CD4-positive, alpha-beta T cell (primary cell): ENCODE measurements around the gene NLGN1. TPM values are rescaled to one million over a fixed set of nuclear protein-coding genes. Genes with fewer than 3 reads are reported as not detected.

Source experiments
- ATAC-seq: fragments of 200-7000 bp; cut with Tn5 transposase; one replicate; pipeline ENCODE4 v1.10.0; 2022; ENCODE audit warnings: mild to moderate bottlenecking; ENCODE audit not compliant: poor library complexity
- CTCF ChIA-PET: fragments of 350-600 bp; sonication (Branson Sonifier 250); formaldehyde crosslinking; loops from one replicate; lab custom pipeline; 2021; ENCODE audit warnings: antibody characterized with exemption, inconsistent platforms; lab: Charles Lee
- POLR2A ChIA-PET: fragments of 350-600 bp; sonication (Branson Sonifier 250); formaldehyde crosslinking; loops from one replicate; lab custom pipeline; 2021; ENCODE audit warnings: antibody characterized with exemption, inconsistent platforms; lab: Charles Lee
- DNase-seq, 14 experiments: peaks; one replicate each; pipeline ENCODE4 v3.0.0-alpha.2; 2013 to 2020; ENCODE audit warnings: mixed read lengths in 2 of 14
- H3K27ac ChIP-seq, 2 donors: one replicate each; pipeline versions ENCODE4 v1.5.1 to v1.7.0; 2013; ENCODE audit warnings: low read length in 2 of 2, low read depth in 1 of 2, mild to moderate bottlenecking in 1 of 2
- H3K27me3 ChIP-seq, 2 experiments: 1 replicate in 1 of 2; 2 replicates in 1 of 2; pipeline versions ENCODE4 v1.6.1 to v1.7.0; 2013; ENCODE audit warnings: low read length in 2 of 2, control low read depth in 1 of 2, mild to moderate bottlenecking in 1 of 2, moderate library complexity in 1 of 2; ENCODE audit not compliant: insufficient read depth in 2 of 2, control insufficient read depth in 1 of 2
- H3K36me3 ChIP-seq: one replicate; pipeline ENCODE4 v1.6.1; 2013; ENCODE audit warnings: low read length, control low read depth; ENCODE audit not compliant: insufficient read depth
- H3K4me1 ChIP-seq: one replicate; pipeline ENCODE4 v1.6.1; 2013; ENCODE audit warnings: low read length, control low read depth; ENCODE audit not compliant: insufficient read depth
- H3K4me3 ChIP-seq: one replicate; pipeline ENCODE4 v1.5.1; 2013; ENCODE audit warnings: mild to moderate bottlenecking, low read length, moderate library complexity
- H3K9me3 ChIP-seq, 2 experiments: 1 replicate in 1 of 2; 2 replicates in 1 of 2; pipeline versions ENCODE4 v1.6.1 to v1.7.0; 2013; ENCODE audit warnings: low read length in 2 of 2, mild to moderate bottlenecking in 2 of 2, control low read depth in 1 of 2, moderate library complexity in 1 of 2; ENCODE audit not compliant: control insufficient read depth in 1 of 2, insufficient read depth in 1 of 2
- H3K27ac Mint-ChIP-seq: one replicate; pipeline ENCODE4 v1.8.0; 2020; ENCODE audit warnings: mixed read lengths
- H3K27me3 Mint-ChIP-seq: one replicate; pipeline ENCODE4 v1.8.0; 2021; ENCODE audit warnings: mixed read lengths
- H3K36me3 Mint-ChIP-seq: one replicate; pipeline ENCODE4 v1.8.0; 2021; ENCODE audit warnings: low read depth, mixed read lengths
- H3K4me1 Mint-ChIP-seq: one replicate; pipeline ENCODE4 v1.8.0; 2021; ENCODE audit warnings: low read depth, mixed read lengths
- H3K4me3 Mint-ChIP-seq: one replicate; pipeline ENCODE4 v1.8.0; 2020; ENCODE audit warnings: mild to moderate bottlenecking, mixed read lengths
- H3K9me3 Mint-ChIP-seq: one replicate; pipeline ENCODE4 v1.8.0; 2020; ENCODE audit warnings: mixed read lengths
- intact Hi-C, 2 experiments: fragments of 100-400 bp; cut with DNase I in 1 of 2; cut with micrococcal nuclease in 1 of 2; formaldehyde crosslinking; loops; one replicate each; pipeline versions ENCODE4 v1.15.1 to v1.9.0; 2023 to 2025; cut with DNase I, micrococcal nuclease
- total RNA-seq, 174 experiments: library from RNA in 2 of 174; stranded (reverse) in 2 of 174; gene quantifications; one replicate each; pipeline ENCODE4 v1.2.3 and lab custom pipeline; 2021 to 2026
- TF ChIP-seq, protein P1 (sequence below): fragments of 200-600 bp; IDR thresholded peaks from one replicate; pipeline ENCODE4 v1.8.0; 2022; ENCODE audit warnings: antibody characterized with exemption, mild to moderate bottlenecking

NLGN1 gene
- total RNA-seq, 2 experiments from 2014 or later: not detected

DNA sequence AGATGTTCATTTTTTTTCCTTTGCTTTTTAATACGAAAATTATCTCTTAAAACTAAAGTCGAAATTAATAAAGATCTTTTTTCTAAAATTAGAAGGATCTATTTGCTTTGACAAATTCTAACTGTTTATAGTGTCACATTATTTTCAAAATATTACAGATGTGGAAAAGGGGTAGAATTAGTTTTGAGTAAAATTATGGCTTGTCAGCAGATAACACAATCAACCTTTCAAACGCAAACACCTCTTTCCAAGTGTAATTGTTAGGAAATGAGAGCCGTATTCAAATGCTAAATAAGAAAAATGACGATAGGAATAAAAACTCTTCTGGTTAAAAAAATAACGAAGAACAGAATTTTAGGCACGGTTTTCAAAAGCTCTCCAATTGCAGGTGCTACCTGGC, 704.7 kb downstream of the NLGN1 start:
- Histone ChIP-seq H3K9me3 (no peaks in the 10 kb centered on the region), H3K4me1 (no peaks in the 10 kb centered on the region), H3K4me3 (no peak overlapping the region), H3K27me3 (no peaks in the 10 kb centered on the region), H3K27ac (no peak overlapping the region), H3K36me3 (no peaks in the 10 kb centered on the region)
- ChIA-PET POLR2A (no interaction called here), CTCF (no interaction called here)
- DNase-seq (no peak), ATAC-seq (no peak)
- H3K4me1 Mint-ChIP-seq: no peaks in the 10 kb centered on the region
- no peaks in the 10 kb centered on the region for H3K27me3 Mint-ChIP-seq
- no peaks in the 10 kb centered on the region for H3K9me3 Mint-ChIP-seq
- intact Hi-C loops: no loop called here
- no peak overlapping the region for H3K4me3 Mint-ChIP-seq
- no peaks in the 10 kb centered on the region for H3K36me3 Mint-ChIP-seq
- TF ChIP-seq, protein P1, sequence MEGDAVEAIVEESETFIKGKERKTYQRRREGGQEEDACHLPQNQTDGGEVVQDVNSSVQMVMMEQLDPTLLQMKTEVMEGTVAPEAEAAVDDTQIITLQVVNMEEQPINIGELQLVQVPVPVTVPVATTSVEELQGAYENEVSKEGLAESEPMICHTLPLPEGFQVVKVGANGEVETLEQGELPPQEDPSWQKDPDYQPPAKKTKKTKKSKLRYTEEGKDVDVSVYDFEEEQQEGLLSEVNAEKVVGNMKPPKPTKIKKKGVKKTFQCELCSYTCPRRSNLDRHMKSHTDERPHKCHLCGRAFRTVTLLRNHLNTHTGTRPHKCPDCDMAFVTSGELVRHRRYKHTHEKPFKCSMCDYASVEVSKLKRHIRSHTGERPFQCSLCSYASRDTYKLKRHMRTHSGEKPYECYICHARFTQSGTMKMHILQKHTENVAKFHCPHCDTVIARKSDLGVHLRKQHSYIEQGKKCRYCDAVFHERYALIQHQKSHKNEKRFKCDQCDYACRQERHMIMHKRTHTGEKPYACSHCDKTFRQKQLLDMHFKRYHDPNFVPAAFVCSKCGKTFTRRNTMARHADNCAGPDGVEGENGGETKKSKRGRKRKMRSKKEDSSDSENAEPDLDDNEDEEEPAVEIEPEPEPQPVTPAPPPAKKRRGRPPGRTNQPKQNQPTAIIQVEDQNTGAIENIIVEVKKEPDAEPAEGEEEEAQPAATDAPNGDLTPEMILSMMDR: no peak
- no peak overlapping the region for H3K27ac Mint-ChIP-seq

DNA sequence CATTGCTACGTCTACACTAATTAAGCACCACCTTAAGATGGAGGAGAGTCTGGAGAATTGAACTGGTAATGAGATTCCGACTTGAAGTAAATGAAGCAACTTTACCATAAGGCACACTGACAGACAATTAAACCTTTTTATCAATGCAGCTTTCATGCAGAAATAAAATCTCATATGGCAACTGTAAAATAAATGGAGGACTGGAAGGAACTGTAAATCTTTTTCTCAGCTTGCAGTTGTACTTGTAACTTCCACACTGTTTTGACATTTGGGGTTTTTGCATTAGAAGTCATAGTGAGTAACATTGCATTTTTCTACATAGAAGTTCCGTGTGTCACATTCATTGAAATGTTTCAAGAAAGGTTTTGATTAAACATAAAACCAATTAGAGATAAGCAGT, 705.3 kb downstream of the NLGN1 start:
- no peak overlapping the region for H3K27ac ChIP-seq
- DNase-seq: no peak
- intact Hi-C loops: no loop called here
- ATAC-seq: no peak
- Mint-ChIP-seq H3K36me3 (no peaks in the 10 kb centered on the region), H3K27ac (no peak overlapping the region), H3K27me3 (no peaks in the 10 kb centered on the region), H3K9me3 (no peaks in the 10 kb centered on the region), H3K4me3 (no peak overlapping the region), H3K4me1 (no peaks in the 10 kb centered on the region)
- ChIA-PET POLR2A (no interaction called here), CTCF (no interaction called here)
- no peaks in the 10 kb centered on the region for H3K27me3 ChIP-seq
- no peaks in the 10 kb centered on the region for H3K4me1 ChIP-seq
- H3K9me3 ChIP-seq: no peaks in the 10 kb centered on the region
- TF ChIP-seq, protein P1: no peak
- H3K4me3 ChIP-seq: no peak overlapping the region
- H3K36me3 ChIP-seq: no peaks in the 10 kb centered on the region

DNA sequence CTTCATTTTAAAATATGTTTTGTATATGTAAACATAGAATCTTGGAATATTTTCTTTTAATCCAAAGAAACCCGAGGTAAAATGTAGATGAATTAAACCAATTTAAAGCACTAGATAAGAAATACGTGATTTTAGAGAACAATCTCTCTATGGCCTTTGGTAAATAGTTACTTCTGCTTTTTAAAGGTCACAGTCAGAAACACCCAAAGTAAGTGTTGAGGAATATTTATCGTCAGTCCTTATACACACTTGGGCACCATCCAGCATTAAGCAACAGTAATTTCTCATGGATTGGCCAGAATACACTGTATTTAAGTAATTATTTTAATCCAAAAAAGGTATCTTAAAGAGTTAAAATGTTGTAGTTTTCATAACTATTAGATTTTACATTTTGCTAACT, 713.2 kb downstream of the NLGN1 start:
- no peak overlapping the region for H3K4me3 Mint-ChIP-seq
- CTCF ChIA-PET: no interaction called here
- H3K27ac ChIP-seq: no peak overlapping the region
- H3K27me3 Mint-ChIP-seq: no peaks in the 10 kb centered on the region
- no peaks in the 10 kb centered on the region for H3K36me3 ChIP-seq
- H3K9me3 ChIP-seq: no peaks in the 10 kb centered on the region
- DNase-seq (no peak), ATAC-seq (no peak)
- H3K27me3 ChIP-seq: no peaks in the 10 kb centered on the region
- H3K4me3 ChIP-seq: no peak overlapping the region
- H3K36me3 Mint-ChIP-seq: no peaks in the 10 kb centered on the region
- H3K27ac Mint-ChIP-seq: no peak overlapping the region
- no peaks in the 10 kb centered on the region for H3K4me1 ChIP-seq
- POLR2A ChIA-PET: no interaction called here
- TF ChIP-seq, protein P1: no peak
- intact Hi-C loops: no loop called here
- H3K9me3 Mint-ChIP-seq: peaks cover 3% of the 10 kb centered on the region
- H3K4me1 Mint-ChIP-seq: no peaks in the 10 kb centered on the region
